ENCODE results near the gene SNTB2. TPM values are rescaled to one million over a fixed set of nuclear protein-coding genes. Genes with fewer than 3 reads are reported as not detected.

Gene SNTB2
- total RNA-seq, 1 donor = 35.5 TPM

GRCh38 chr16:69197573-69197972, 10.6 kb downstream of the SNTB2 start:
- Histone ChIP-seq H3K9me3 (ENCODE audit: low read depth, low read length) (no peaks in the 10 kb centered on the region), H4K20me1 (ENCODE audit: insufficient read depth, low read length) (peaks cover 29% of the 10 kb centered on the region), H3K79me2 (ENCODE audit: insufficient read depth, low read length) (peaks cover 92% of the 10 kb centered on the region), H3K4me2 (ENCODE audit: insufficient read depth, low read length) (no peak overlapping the region), H3K27me3 (ENCODE audit: insufficient read depth, low read length) (no peaks in the 10 kb centered on the region), H3K27ac (ENCODE audit: low read depth, low read length) (no peak overlapping the region), H3K36me3 (ENCODE audit: insufficient read depth, low read length) (no peaks in the 10 kb centered on the region), H3K4me3 (ENCODE audit: insufficient read depth, low read length) (no peak overlapping the region), H3K4me1 (ENCODE audit: insufficient read depth, low read length) (peaks cover 27% of the 10 kb centered on the region), H2AFZ (ENCODE audit: low read length) (no peak overlapping the region)
- DNase-seq (ENCODE audit: insufficient read length, low spot score, missing footprints) = no peak
- TF ChIP-seq CTCF (IDR thresholded peaks at IDR 0.05; ENCODE audit: extremely low read depth, low read depth, low read length) = no peak

- H3K9me3 ChIP-seq (ENCODE audit: low read depth, low read length) = no peaks in the 10 kb centered on the region
- no peak overlapping the region for H3K4me2 ChIP-seq (ENCODE audit: insufficient read depth, low read length)
- no peak for TF ChIP-seq CTCF (IDR thresholded peaks at IDR 0.05; ENCODE audit: extremely low read depth, low read depth, low read length)
- H3K4me3 ChIP-seq (ENCODE audit: insufficient read depth, low read length) = no peak overlapping the region
- H4K20me1 ChIP-seq (ENCODE audit: insufficient read depth, low read length) = peaks cover 24% of the 10 kb centered on the region
- no peak for DNase-seq (ENCODE audit: insufficient read length, low spot score, missing footprints)
- no peaks in the 10 kb centered on the region for H3K27me3 ChIP-seq (ENCODE audit: insufficient read depth, low read length)
- H2AFZ ChIP-seq (ENCODE audit: low read length) = no peak overlapping the region
- H3K4me1 ChIP-seq (ENCODE audit: insufficient read depth, low read length) = peaks cover 25% of the 10 kb centered on the region
- H3K79me2 ChIP-seq (ENCODE audit: insufficient read depth, low read length) = peaks cover 92% of the 10 kb centered on the region
- no peaks in the 10 kb centered on the region for H3K36me3 ChIP-seq (ENCODE audit: insufficient read depth, low read length)
- no peak overlapping the region for H3K27ac ChIP-seq (ENCODE audit: low read depth, low read length)
Measured at GRCh38 chr16:69199382-69199781, 12.4 kb downstream of the SNTB2 start.

- no peaks in the 10 kb centered on the region for H3K36me3 ChIP-seq (ENCODE audit: insufficient read depth, low read length)
- peaks cover 11% of the 10 kb centered on the region for H4K20me1 ChIP-seq (ENCODE audit: insufficient read depth, low read length)
- no peak for TF ChIP-seq CTCF (IDR thresholded peaks at IDR 0.05; ENCODE audit: extremely low read depth, low read depth, low read length)
Measured at GRCh38 chr16:69201291-69201690, 14.3 kb downstream of the SNTB2 start.

GRCh38 chr16:69201787-69202186, 14.8 kb downstream of the SNTB2 start:
- no peak overlapping the region for H3K27ac ChIP-seq (ENCODE audit: low read depth, low read length)
- DNase-seq (ENCODE audit: insufficient read length, low spot score, missing footprints) = no peak
- H4K20me1 ChIP-seq (ENCODE audit: insufficient read depth, low read length) = peaks cover 11% of the 10 kb centered on the region
- no peak overlapping the region for H3K4me2 ChIP-seq (ENCODE audit: insufficient read depth, low read length)
- H3K27me3 ChIP-seq (ENCODE audit: insufficient read depth, low read length) = no peaks in the 10 kb centered on the region
- peaks cover 86% of the 10 kb centered on the region for H3K79me2 ChIP-seq (ENCODE audit: insufficient read depth, low read length)
- no peak for TF ChIP-seq CTCF (IDR thresholded peaks at IDR 0.05; ENCODE audit: extremely low read depth, low read depth, low read length)
- no peaks in the 10 kb centered on the region for H3K36me3 ChIP-seq (ENCODE audit: insufficient read depth, low read length)
- H3K4me3 ChIP-seq (ENCODE audit: insufficient read depth, low read length) = no peak overlapping the region
- H3K4me1 ChIP-seq (ENCODE audit: insufficient read depth, low read length) = peaks cover 22% of the 10 kb centered on the region
- no peak overlapping the region for H2AFZ ChIP-seq (ENCODE audit: low read length)
- no peaks in the 10 kb centered on the region for H3K9me3 ChIP-seq (ENCODE audit: low read depth, low read length)

More at GRCh38 chr16:69201291-69201690, 14.3 kb downstream of the SNTB2 start:
- H2AFZ ChIP-seq (ENCODE audit: low read length) = no peak overlapping the region
- H3K4me1 ChIP-seq (ENCODE audit: insufficient read depth, low read length) = peaks cover 22% of the 10 kb centered on the region
- peaks cover 90% of the 10 kb centered on the region for H3K79me2 ChIP-seq (ENCODE audit: insufficient read depth, low read length)
- H3K4me2 ChIP-seq (ENCODE audit: insufficient read depth, low read length) = no peak overlapping the region
- no peak overlapping the region for H3K4me3 ChIP-seq (ENCODE audit: insufficient read depth, low read length)
- no peak overlapping the region for H3K27ac ChIP-seq (ENCODE audit: low read depth, low read length)
- H3K27me3 ChIP-seq (ENCODE audit: insufficient read depth, low read length) = no peaks in the 10 kb centered on the region
- H3K9me3 ChIP-seq (ENCODE audit: low read depth, low read length) = no peaks in the 10 kb centered on the region
- no peak for DNase-seq (ENCODE audit: insufficient read length, low spot score, missing footprints)
